ENCODE results near the gene BCAS1. TPM values are rescaled to one million over a fixed set of nuclear protein-coding genes. Genes with fewer than 3 reads are reported as not detected.

BCAS1 gene
- total and polyA plus RNA-seq, 12 donors = 0.07 to 2.3 (median 0.13) TPM; not detected in 7

- H3K36me3 ChIP-seq (replicated peaks in 1 of 2) = no peaks in the 10 kb centered on the region
- DNase-seq = no peak
- H3K9me3 ChIP-seq (replicated peaks in 1 of 3) = no peaks in the 10 kb centered on the region
- no peak overlapping the region for H3K4me3 ChIP-seq
- no peaks in the 10 kb centered on the region for H3K27me3 ChIP-seq
- no peaks in the 10 kb centered on the region for H3K4me1 ChIP-seq (replicated peaks in 1 of 2)
- no peak overlapping the region for H3K27ac ChIP-seq
- WGBS, 4 donors = 80 to 86% (median 83%) methylated on average over 9 of the region's 9 CpGs
- TF ChIP-seq POLR2A (IDR thresholded peaks at IDR 0.05) (no peak), CTCF (IDR thresholded peaks at IDR 0.05) (no peak)
- intact Hi-C loops (cut with DNase I) = no loop called here
These were observed 79.5 kb downstream of the BCAS1 start for GRCh38 chr20:53990768-53991450.

DNA sequence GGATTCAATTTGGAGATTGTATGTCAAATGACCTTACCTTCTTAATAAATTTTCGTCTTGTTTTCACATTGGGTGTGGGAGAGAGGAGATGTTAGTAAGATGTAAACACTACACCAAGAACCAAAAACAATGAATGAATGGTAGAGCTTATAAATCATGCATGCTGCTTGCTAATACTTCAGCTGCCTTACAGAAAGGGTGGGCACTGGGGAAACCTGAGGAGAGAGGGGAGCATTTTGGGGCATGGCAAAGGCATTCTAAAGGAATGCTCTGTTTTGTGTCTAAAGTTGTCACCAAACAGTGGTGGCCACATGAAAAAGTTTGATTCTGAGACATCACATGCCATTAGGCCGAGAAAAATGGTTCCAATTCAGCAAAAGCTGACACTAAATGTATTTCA is 80.4 kb downstream of the BCAS1 start:
- H3K4me1 ChIP-seq (replicated peaks in 1 of 2) = no peaks in the 10 kb centered on the region
- TF ChIP-seq CTCF (IDR thresholded peaks at IDR 0.05) (no peak), POLR2A (IDR thresholded peaks at IDR 0.05) (no peak)
- H3K27ac ChIP-seq = no peak overlapping the region
- no peaks in the 10 kb centered on the region for H3K9me3 ChIP-seq (replicated peaks in 1 of 3)
- H3K27me3 ChIP-seq = no peaks in the 10 kb centered on the region
- no peak overlapping the region for H3K4me3 ChIP-seq
- 67 to 80% (median 76%) methylated on average over 2 of the region's 2 CpGs for WGBS, 4 donors
- DNase-seq = no peak
- no peaks in the 10 kb centered on the region for H3K36me3 ChIP-seq (replicated peaks in 1 of 2)
- intact Hi-C loops (cut with DNase I) = no loop called here

GRCh38 chr20:53989401-53989800 is 81.0 kb downstream of the BCAS1 start:
- WGBS, 4 donors = 81 to 84% (median 82%) methylated on average over 2 of the region's 2 CpGs
- intact Hi-C loops (cut with DNase I) = no loop called here

GRCh38 chr20:53986037-53986650 is 84.2 kb downstream of the BCAS1 start:
- Histone ChIP-seq H3K4me1 (replicated peaks in 1 of 2) (no peaks in the 10 kb centered on the region), H3K9me3 (replicated peaks in 1 of 3) (no peaks in the 10 kb centered on the region), H3K4me3 (no peak overlapping the region), H3K27ac (no peak overlapping the region), H3K36me3 (replicated peaks in 1 of 2) (no peaks in the 10 kb centered on the region), H3K27me3 (peaks cover 2% of the 10 kb centered on the region)
- WGBS, 4 donors = 65 to 71% (median 69%) methylated on average over 4 of the region's 4 CpGs
- intact Hi-C loops (cut with DNase I) = no loop called here
- no peak for TF ChIP-seq POLR2A (IDR thresholded peaks at IDR 0.05)
- TF ChIP-seq CTCF (IDR thresholded peaks at IDR 0.05) = no peak
- DNase-seq = no peak

More at GRCh38 chr20:53989401-53989800, 81.0 kb downstream of the BCAS1 start:
- no peaks in the 10 kb centered on the region for H3K9me3 ChIP-seq (replicated peaks in 1 of 3)
- no peaks in the 10 kb centered on the region for H3K4me1 ChIP-seq (replicated peaks in 1 of 2)
- H3K36me3 ChIP-seq (replicated peaks in 1 of 2) = no peaks in the 10 kb centered on the region
- no peak overlapping the region for H3K4me3 ChIP-seq
- no peak for DNase-seq
- H3K27ac ChIP-seq = no peak overlapping the region
- no peaks in the 10 kb centered on the region for H3K27me3 ChIP-seq
- TF ChIP-seq CTCF (IDR thresholded peaks at IDR 0.05) (no peak), POLR2A (IDR thresholded peaks at IDR 0.05) (no peak)

All from adrenal gland (tissue), 12 donors.